NB4 (cell line): ENCODE measurements around the gene OR7D2.

Experiments
- DNase-seq: peaks from one replicate; pipeline ENCODE4 v3.0.0; 2010; ENCODE audit warnings: low read depth
- H3K4me3 ChIP-seq: one replicate; pipeline ENCODE4 v1.5.1; 2011; ENCODE audit warnings: mild to moderate bottlenecking, low read depth, low read length, moderate library complexity
- CTCF ChIP-seq: IDR thresholded peaks from one replicate; pipeline ENCODE4 v1.5.1; 2012; ENCODE audit warnings: low read depth, low read length
- MAX ChIP-seq: IDR thresholded peaks from 2 replicates; pipeline ENCODE4 v1.6.1; 2011; ENCODE audit warnings: low read depth, low read length
- MYC ChIP-seq: IDR thresholded peaks from 2 replicates; pipeline ENCODE4 v1.6.1; 2011; ENCODE audit warnings: low read depth, low read length
- POLR2A ChIP-seq: IDR thresholded peaks from 2 replicates; pipeline ENCODE4 v1.6.1; 2011; ENCODE audit warnings: mild to moderate bottlenecking; ENCODE audit not compliant: insufficient read length; ENCODE audit errors: extremely low read depth

Gene OR7D2

GRCh38 chr19:9156304-9156703 lies 22.5 kb upstream of the OR7D2 start:
- H3K4me3 ChIP-seq: no peak overlapping the region
- DNase-seq: no peak
- TF ChIP-seq CTCF (no peak), POLR2A (no peak), MAX (no peak), MYC (no peak)

- no peak overlapping the region for H3K4me3 ChIP-seq
- TF ChIP-seq POLR2A (no peak), CTCF (no peak), MAX (no peak), MYC (no peak)
- no peak for DNase-seq
Measured at GRCh38 chr19:9159891-9160290, 18.9 kb upstream of the OR7D2 start.

GRCh38 chr19:9161427-9161826 lies 17.4 kb upstream of the OR7D2 start:
- H3K4me3 ChIP-seq: no peak overlapping the region
- TF ChIP-seq POLR2A (no peak), CTCF (no peak), MYC (no peak), MAX (no peak)
- DNase-seq: no peak

GRCh38 chr19:9165261-9165660 lies 13.5 kb upstream of the OR7D2 start:
- no peak for DNase-seq
- H3K4me3 ChIP-seq: no peak overlapping the region
- TF ChIP-seq MAX (no peak), MYC (no peak), CTCF (no peak), POLR2A (no peak)

- DNase-seq: no peak
- H3K4me3 ChIP-seq: no peak overlapping the region
- TF ChIP-seq MYC (no peak), POLR2A (no peak), MAX (no peak), CTCF (no peak)
Measured at GRCh38 chr19:9166846-9167245, 11.9 kb upstream of the OR7D2 start.
